GM21723 (cell line): ENCODE data around the gene HOOK2.
A peak's percentile ranks its signal among the peaks of the same experiment; 100 is the strongest.

ENCODE experiments used
- ATAC-seq: cut with Tn5 transposase; IDR thresholded peaks from one replicate; pipeline ENCODE4 v1.9.1; 2021; ENCODE audit warnings: mild to moderate bottlenecking, moderate library complexity; ENCODE audit not compliant: unreplicated experiment

The HOOK2 gene

DNA sequence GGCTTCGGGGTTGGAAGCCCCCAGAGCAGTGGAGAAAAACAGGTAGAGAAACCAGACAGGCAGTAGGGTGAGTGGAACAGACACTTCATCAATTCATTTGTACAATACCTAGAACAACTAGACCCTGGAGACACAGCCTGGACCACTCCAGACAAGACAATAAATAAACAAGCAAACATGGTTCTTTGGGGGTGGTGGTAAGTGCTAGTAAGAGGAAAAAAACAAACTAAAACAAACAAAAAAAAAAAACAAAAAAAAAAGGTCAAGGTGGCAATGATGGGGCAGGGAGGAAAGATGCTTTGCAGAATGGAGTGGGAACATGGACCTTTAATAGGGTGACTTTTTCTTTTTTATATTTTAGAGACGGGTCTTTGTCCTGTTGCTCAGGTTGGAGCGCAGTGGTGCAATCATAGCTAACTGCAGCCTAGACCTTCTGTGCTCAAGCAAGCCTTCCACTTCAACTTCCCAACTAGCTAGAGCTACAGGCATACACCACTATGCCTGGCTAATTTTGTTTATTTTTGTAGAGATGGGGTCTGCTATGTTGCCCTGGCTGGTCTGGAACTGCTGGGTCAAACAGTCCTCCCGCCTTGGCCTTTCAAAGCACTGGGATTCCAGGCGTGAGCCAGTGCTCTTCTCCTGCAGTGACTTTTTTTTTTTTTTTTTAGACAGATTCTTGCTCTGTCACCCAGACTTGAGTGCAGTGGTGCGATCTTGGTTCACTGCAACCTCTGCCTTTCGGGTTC is 19.0 kb upstream of the HOOK2 start:
- no peak for ATAC-seq

DNA sequence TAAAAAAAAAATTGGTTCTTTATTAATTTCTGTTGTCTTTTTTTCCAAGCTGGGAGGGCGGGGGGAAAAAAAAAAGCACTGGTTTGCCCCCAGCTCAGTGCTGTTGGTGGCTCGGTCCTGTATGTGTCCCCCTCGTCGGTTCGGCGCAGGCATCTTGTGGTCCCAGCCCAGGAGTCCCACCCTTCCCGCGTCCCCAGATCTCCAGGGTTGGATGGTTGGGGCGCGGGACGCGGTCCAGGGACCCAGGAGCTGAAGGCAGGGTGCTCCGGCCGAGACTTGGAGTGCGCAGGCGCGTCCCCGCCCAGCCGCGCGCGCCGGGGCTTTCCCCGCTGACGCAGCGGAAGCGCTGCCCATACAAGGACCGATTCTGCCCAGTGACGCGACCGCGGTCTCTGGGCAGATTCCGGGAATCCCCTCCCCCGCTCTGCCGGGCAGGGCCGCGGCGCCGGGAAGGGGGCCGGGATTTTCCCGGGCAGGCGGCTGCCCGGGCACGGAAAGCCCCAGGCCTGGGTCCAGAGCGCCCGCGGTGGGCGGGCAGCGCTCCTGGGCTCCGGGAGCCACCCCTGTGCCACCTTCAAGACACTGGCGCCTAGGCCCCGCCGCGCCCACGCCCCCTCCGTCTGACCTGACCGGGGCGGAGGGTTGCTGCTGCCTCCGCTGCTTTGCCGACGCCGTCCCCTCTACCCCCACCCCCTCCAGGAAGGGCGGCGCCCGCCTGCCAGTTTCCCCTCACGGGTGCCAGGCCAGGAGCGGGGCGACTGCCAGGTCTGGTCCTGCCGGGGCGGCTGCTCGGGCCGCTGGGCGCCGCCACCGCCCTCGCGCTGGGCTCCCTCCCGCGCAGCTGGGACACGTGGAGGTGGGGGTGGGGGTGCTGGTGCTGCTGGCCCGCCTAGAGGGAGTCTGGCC is 18.2 kb upstream of the HOOK2 start:
- ATAC-seq, result peak; percentile 29

DNA sequence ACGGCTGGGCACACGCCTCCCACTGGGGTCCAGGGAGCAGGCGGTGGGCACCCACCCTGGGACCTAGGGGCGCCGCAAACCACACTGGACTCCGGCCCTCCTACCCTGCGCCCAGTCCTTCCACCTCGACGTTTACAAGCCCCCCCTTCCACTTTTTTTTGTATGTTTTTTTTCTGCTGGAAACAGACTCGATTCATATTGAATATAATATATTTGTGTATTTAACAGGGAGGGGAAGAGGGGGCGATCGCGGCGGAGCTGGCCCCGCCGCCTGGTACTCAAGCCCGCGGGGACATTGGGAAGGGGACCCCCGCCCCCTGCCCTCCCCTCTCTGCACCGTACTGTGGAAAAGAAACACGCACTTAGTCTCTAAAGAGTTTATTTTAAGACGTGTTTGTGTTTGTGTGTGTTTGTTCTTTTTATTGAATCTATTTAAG is 17.5 kb upstream of the HOOK2 start:
- no peak for ATAC-seq

DNA sequence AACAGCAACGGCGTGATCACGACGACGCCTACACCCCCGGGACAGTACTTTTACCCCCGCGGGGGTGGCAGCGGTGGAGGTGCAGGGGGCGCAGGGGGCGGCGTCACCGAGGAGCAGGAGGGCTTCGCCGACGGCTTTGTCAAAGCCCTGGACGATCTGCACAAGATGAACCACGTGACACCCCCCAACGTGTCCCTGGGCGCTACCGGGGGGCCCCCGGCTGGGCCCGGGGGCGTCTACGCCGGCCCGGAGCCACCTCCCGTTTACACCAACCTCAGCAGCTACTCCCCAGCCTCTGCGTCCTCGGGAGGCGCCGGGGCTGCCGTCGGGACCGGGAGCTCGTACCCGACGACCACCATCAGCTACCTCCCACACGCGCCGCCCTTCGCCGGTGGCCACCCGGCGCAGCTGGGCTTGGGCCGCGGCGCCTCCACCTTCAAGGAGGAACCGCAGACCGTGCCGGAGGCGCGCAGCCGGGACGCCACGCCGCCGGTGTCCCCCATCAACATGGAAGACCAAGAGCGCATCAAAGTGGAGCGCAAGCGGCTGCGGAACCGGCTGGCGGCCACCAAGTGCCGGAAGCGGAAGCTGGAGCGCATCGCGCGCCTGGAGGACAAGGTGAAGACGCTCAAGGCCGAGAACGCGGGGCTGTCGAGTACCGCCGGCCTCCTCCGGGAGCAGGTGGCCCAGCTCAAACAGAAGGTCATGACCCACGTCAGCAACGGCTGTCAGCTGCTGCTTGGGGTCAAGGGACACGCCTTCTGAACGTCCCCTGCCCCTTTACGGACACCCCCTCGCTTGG is 16.9 kb upstream of the HOOK2 start:
- ATAC-seq, result no peak

DNA sequence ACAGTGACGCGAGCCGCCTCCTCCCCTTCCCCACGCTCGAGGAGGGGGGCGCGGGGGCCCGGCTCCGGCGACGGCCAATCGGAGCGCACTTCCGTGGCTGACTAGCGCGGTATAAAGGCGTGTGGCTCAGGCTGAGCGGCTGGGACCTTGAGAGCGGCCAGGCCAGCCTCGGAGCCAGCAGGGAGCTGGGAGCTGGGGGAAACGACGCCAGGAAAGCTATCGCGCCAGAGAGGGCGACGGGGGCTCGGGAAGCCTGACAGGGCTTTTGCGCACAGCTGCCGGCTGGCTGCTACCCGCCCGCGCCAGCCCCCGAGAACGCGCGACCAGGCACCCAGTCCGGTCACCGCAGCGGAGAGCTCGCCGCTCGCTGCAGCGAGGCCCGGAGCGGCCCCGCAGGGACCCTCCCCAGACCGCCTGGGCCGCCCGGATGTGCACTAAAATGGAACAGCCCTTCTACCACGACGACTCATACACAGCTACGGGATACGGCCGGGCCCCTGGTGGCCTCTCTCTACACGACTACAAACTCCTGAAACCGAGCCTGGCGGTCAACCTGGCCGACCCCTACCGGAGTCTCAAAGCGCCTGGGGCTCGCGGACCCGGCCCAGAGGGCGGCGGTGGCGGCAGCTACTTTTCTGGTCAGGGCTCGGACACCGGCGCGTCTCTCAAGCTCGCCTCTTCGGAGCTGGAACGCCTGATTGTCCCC is 16.1 kb upstream of the HOOK2 start, which contains the start of gene JUNB:
JUNB (plus strand) TSS at position 142 of the 706 bp plus-strand sequence; CDS start at position 428, 286 bp downstream.
- peak; percentile 35 for ATAC-seq

DNA sequence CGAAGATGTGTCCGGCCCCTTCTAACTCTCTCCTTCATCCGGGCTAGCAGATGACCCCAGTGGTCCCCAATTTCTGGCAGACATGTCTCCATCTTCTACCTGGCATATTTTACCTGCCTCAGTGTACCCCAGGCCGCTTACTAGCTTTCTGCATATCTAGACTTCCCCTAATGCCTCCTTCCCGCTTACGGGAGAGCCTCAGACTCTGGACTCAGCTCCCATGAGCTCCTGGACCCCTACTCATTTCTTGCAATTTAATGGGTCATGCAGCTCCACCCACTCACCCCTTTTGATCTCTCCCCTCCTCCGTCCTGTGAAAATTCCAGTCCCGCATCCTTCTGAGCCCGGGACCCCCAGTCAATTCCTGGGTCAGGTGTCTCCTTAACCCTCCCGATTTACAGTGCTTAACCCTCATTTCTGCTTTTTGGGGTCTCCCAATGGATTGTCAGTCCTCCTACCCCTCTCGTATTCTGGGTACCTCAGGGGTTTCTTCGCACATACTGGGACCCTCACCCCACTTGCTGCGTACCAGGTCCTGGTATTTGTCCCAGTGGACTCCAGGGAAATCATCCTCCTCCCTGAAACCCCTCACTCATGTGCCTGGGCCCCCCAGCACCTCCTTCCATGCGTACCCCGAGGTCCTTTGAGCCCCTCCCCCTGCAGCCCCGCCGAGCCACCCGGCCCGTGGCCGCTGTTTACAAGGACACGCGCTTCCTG is 15.4 kb upstream of the HOOK2 start:
- no peak for ATAC-seq

DNA sequence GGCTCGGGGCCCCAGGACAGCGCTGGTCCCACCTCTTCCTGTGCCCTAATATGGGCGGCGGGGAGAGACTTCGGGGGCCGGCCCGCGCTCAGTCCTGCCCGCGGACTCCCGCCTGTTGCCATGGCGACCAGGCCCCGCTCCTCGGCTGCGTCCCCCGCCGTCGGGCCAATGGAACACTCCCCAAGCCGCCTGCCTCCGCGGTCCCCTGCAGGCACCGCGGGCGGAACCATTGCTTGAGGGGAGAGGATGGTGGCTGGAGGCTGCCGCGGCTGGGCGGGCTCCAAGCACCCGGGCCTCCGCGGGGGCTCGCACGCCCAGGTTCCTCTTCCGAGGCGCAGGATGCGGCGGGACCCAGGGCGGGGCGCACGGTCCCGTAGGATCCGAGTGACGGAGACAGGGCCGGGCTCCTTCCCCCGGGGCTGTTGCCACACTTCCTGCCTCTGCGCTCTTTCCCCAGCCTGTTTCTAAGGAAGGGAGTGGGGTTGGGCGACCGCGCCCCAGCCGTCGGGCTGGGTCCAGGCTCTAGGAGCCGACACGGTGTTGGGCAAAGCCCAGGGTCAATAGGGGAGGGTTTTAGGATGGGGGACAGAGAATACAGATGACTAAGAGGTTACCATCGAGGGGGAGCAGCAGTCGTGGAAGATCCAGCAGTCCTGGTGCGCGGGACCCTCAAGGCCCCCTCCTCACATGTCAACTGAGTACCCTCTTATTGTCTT is 14.7 kb upstream of the HOOK2 start:
- ATAC-seq, result peak; percentile 40

DNA sequence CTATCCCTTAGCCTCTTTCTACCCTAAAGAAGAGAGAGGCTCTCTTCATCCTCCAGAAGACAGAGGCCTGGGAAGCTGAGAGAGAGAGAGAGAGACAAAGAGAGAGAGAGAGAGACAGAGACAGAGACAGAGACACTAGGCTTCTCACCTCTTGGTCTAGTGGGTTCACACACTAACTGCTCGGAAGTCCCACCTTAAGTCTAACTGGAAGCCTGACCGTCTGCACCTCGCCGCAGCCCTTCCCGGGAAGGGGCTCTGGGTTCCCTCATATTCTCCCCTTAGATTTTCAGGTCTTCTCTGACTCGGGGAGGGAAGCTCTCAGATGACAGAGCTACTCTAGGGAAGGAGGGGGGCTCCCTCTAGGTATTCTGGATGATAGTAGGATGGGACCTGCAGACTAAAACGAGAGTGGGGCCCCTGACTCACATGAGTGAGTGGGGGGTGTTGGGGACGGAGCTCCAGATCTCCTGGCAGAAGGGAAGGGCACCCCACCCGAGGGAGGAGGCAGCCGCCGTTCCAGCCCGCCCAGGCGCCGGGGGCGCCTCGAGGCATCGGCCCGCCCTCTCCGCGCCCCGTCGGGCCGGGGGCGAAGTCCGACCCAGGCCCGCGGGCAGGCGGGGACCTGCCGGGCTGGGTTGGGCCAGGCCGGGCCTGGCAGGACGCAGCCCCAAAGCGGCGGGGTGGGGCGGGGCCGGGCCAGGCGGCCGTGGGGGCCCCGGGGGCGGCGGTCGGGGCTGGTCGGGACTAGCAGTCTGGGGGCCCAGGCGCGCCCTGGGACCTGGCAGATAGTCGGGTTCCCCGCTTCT is 13.9 kb upstream of the HOOK2 start:
- ATAC-seq, result no peak

DNA sequence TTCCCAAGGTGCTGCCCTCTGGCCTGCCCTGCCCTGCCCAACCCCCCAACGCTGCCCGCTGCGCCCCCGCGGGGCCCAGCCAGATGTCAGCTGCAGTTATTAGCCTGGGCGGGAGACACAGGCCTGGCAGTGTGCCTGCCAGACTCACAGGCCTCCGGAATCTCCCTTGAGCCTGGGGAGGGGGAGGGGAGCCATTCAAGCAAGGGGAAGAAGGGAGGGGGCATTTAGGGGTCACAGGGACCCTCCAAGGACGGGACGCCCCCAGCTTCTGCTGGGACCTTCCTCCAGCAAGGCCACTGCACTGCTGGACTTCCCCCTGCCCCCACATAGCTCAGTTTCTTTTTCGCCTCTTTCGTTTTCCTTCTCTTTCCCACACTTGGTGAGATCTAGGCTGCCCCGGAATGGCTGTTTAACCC is 13.3 kb upstream of the HOOK2 start:
- ATAC-seq, result no peak

DNA sequence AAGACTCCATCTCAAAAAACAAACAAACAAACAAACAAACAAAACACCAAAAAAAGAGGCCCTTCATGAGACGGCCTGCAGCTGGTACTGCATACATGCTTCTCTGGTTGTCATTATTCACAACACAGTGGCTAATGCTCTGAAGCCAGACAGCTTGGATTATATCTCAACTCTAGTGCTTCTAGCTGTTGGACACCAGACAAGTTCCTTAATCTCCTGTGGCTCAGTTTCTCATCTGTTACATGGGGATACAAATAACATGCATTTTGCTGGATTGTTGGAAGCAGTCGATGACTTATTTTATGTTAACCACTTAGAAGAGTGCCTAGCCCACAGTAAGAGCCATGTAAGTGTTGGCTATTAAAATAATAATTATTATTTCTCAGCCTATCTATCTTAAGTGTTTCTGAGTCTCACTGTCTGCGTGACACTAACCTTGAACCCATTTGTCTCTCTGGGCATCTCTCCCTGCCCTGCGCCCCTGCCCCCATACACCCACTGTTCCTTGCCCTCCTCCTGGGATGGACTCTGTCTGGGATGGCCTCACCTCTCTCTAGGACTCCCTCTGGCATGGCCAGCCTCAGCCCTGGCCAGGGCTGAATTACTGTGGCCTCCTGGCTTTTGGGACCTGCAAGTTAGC is 12.8 kb upstream of the HOOK2 start:
- ATAC-seq, result no peak

DNA sequence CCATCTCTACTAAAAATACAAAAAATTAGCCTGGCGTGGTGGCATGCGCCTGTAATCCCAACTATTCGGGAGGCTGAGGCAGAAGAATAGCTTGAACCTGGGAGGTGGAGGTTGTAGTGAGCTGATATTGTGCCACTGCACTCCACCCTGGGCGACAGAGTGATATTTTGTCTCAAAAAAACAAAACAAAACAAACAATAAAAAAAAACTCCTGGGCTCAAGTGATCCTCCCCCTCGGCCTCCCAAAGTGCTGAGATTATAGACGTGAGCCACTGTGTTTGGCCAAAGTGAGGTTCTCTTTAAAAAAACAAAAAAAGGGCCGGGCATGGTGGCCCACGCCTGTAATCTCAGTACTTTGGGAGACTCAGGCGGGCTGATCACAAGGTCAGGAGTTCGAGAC is 12.1 kb upstream of the HOOK2 start:
- no peak for ATAC-seq

DNA sequence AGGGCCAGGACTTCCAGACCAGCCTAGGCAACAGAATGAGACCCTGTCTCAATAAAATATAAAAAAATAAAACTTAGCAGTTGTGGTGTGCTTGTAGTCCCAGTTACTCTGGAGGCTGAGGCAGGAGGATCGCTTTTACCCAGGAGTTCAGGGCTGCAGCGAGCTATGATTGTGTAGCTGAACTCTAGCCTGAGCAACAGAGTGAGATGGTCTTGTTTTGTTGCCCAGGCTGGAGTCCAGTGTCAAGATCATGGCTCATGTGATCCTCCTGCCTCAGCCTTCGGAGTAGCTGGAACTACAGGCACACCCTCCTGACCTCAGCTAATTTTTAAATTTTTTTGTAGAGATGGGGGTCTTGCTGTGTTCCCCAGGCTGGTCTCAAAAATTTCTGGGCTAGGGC is 11.6 kb upstream of the HOOK2 start:
- no peak for ATAC-seq

DNA sequence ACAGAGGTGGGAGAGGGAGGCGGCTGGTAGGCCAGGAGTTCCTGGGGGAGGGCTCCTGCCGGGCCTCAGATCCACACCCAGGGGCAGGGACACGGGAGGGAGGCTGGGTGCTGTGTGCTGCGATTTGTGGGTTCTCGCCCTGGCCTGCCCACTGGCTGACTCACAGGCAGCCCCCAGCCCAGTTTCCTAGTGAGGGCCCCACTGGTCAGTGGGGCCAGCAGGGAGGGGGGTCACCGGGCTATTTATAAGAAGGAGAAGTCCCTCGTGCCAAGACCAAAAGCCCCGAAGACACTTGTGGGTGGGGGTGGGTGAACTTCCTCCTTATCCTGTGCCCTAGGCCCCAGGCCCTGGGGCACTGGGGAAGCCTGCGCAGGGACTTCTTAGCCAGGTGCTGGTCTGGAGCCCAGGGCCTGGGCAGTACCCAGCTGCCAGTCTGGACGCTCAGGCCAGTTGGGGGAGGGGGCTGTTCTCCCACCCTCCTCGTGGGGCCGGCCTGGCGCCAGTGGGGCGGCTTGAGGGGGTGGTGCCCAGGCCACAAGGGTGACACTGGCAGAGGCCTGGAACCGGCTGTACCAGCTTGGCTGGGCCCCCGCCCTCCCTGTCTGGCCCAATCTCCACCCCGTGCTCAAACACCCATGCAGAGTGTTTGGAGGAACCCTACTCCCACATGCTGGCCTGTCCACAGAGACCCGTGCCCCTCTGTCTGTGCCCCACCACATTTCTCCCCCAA is 11.0 kb upstream of the HOOK2 start:
- no peak for ATAC-seq

DNA sequence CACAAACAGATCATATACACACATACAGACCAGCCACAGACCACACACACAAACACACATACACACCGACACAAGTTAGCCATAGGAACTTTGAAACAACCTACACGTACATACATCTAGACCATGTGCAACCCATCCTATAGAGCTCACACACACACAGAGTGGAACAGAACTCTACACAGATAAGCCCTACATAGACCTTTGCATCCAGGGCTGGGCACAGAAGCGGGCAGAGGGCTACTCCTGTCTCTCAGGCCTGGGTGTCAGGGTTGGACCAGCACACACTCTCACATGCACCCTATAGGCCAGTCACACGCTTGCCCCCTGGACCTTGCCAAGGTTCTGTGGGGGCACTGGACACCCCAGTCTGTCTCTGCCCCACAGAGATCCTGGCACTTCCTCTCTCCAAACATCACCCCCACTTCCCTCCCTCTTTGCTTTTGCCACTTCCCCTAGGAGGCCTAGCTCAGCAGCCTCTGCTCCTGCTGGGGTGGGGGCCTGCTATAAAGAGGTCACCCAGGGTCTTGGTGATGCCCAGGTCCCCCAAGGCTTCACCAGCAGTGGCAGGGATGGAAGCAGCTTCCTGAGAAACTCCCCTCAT is 10.2 kb upstream of the HOOK2 start:
- no peak for ATAC-seq

DNA sequence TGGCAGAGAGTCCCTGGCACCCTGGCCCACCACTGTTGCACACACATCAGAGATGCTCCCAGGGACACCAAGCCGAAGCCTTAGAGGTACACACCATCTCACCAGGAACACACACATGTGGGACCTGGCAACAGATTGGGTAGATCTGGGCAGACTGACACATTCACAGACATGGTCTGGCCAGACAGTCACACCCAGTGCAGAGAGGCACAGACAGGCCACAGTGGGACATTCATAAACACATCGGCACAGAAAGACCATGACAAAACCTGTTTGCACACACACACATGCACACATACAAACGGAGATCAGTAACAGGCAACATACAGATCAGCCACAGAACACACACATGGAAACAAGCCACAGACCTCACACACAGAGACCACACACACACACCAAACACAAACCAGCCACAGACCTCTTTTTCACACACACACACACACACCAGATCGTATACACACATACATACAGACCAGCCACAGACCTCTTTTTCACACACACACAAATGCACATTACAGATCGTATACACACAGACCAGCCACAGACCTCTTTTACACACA is 9.6 kb upstream of the HOOK2 start:
- ATAC-seq, result no peak

DNA sequence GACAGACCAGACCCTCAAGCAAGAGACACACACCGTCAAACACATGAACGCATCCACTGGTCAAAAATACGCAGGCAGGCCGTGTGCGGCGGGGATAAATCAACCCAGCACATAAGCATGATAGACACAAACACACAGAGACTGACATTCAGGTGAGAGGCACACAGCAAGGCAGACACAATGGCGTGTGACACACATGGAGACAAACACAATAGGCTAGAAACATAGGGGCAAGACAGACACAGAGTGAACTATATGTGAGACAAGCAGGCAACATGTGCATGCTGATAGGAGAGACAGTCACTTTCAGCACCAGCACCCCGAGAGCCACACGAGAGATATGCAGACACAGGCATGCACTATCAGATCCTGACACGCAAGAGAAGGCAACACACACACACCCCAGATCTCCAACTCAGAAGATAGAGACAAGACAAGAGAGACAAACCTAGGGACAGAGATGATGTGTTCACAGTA is 9.1 kb upstream of the HOOK2 start:
- ATAC-seq, result no peak
